ENCODE data around the gene KCTD1.

Gene KCTD1

DNA sequence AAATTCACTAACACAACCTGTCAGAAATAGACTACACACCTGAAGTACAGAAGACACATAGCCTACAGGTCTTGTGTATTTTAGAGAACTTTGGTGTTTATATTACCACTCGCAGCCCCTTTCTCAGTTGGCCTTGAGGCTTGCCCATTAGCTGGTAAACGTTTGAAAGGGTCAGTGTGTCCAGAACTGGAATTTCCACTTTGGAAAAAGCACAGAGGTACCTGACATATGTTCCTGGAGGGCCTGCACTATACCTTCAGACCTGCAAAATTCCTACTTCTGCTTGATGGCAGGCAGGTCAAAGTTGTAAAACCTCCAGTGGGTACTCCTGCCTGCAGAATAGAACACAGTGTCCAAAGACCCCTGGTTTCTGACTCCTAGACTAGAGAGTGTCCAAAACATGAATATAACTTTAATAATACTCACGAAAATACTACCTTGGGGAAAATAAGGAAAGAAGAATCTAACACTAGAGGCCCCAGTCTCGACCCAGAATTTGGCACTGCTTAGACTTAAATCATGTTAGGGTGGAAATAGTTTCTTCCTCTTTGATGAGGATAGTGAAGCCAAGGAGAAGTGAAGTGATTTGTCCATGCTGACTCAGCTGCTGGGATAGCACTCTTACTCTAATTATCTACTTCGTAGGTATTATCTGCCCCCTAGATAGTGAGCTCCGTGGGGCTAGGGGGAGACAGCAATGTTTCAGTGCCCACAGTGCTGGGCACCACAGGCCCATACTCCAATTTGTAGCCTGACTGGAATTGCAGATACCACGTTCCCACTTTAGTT, 2.8 kb downstream of the KCTD1 start:
- Histone ChIP-seq H3K79me2 (ENCODE audit: insufficient read depth, low read length) (peaks cover 98% of the 10 kb centered on the region), H3K4me3 (ENCODE audit: low read depth in 1 of 2, low read length in 2 of 2) (peak overlapping the region in 1 of 2 experiments; percentile 37; a peak in 2 of 4 replicates), H3K4me2 (ENCODE audit: insufficient read depth, low read length) (peak overlapping the region; percentile 98), H3K4me1 (ENCODE audit: insufficient read depth, low read length) (peaks cover 63% of the 10 kb centered on the region), H2AFZ (ENCODE audit: low read depth, low read length) (no peak overlapping the region), H3K9ac (ENCODE audit: low read depth, low read length) (peak overlapping the region; percentile 42), H3K9me3 (ENCODE audit: insufficient read depth, low read length, severe bottlenecking) (no peaks in the 10 kb centered on the region), H3K36me3 (ENCODE audit: insufficient read depth, low read length) (peaks cover 25% of the 10 kb centered on the region), H3K27ac (ENCODE audit: low read length) (peak overlapping the region; percentile 71), H4K20me1 (ENCODE audit: insufficient read depth, low read length) (peaks cover 15% of the 10 kb centered on the region; the same call in 1 of the 2 replicates), H3K27me3 (ENCODE audit: insufficient read depth, low read length, poor library complexity) (no peaks in the 10 kb centered on the region)
- ATAC-seq (ENCODE audit: insufficient read depth, low read depth) (no peak), DNase-seq (no peak)
- TF ChIP-seq, protein P1, sequence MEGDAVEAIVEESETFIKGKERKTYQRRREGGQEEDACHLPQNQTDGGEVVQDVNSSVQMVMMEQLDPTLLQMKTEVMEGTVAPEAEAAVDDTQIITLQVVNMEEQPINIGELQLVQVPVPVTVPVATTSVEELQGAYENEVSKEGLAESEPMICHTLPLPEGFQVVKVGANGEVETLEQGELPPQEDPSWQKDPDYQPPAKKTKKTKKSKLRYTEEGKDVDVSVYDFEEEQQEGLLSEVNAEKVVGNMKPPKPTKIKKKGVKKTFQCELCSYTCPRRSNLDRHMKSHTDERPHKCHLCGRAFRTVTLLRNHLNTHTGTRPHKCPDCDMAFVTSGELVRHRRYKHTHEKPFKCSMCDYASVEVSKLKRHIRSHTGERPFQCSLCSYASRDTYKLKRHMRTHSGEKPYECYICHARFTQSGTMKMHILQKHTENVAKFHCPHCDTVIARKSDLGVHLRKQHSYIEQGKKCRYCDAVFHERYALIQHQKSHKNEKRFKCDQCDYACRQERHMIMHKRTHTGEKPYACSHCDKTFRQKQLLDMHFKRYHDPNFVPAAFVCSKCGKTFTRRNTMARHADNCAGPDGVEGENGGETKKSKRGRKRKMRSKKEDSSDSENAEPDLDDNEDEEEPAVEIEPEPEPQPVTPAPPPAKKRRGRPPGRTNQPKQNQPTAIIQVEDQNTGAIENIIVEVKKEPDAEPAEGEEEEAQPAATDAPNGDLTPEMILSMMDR (IDR thresholded peaks at IDR 0.05; ENCODE audit: borderline replicate concordance, extremely low read depth, low read length, poor library complexity, severe bottlenecking), result no peak
- TF ChIP-seq EZH2 (IDR thresholded peaks at IDR 0.05; ENCODE audit: borderline replicate concordance, low read depth, low read length, severe bottlenecking), result no peak

DNA sequence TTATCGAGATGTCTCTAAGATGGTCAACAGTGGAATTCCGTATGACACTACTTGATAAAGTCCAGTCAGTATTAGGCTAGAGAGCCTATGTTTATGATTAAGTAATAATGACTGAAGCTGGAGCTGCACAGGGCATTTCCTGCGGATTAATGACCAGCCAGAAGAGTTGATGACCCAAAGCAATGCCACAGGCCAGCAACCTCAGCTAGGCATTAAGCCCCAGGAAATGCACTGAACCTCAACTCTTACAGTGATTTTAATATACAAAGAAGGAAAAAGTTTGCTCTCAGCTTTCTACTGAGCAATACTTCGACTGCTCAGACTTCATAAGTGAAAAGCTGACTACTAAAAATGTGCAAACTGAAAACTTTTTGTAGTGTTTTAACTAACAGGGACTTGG, 3.9 kb downstream of the KCTD1 start:
- no peak for ATAC-seq (ENCODE audit: insufficient read depth, low read depth)
- peak overlapping the region; percentile 9; the same call in 1 of the 2 replicates for H3K9ac ChIP-seq (ENCODE audit: low read depth, low read length)
- H3K27me3 ChIP-seq (ENCODE audit: insufficient read depth, low read length, poor library complexity), result no peaks in the 10 kb centered on the region
- TF ChIP-seq, protein P1 (IDR thresholded peaks at IDR 0.05; ENCODE audit: borderline replicate concordance, extremely low read depth, low read length, poor library complexity, severe bottlenecking), result no peak
- no peak for TF ChIP-seq EZH2 (IDR thresholded peaks at IDR 0.05; ENCODE audit: borderline replicate concordance, low read depth, low read length, severe bottlenecking)
- peak overlapping the region; percentile 98 for H3K4me2 ChIP-seq (ENCODE audit: insufficient read depth, low read length)
- peaks cover 56% of the 10 kb centered on the region for H3K4me1 ChIP-seq (ENCODE audit: insufficient read depth, low read length)
- H3K4me3 ChIP-seq (ENCODE audit: low read depth in 1 of 2, low read length in 2 of 2), result peak overlapping the region in 1 of 2 experiments; percentile 37; a peak in 2 of 4 replicates
- H3K27ac ChIP-seq (ENCODE audit: low read length), result no peak overlapping the region
- DNase-seq, result no peak
- no peaks in the 10 kb centered on the region for H3K9me3 ChIP-seq (ENCODE audit: insufficient read depth, low read length, severe bottlenecking)
- H4K20me1 ChIP-seq (ENCODE audit: insufficient read depth, low read length), result peaks cover 15% of the 10 kb centered on the region; the same call in 1 of the 2 replicates
- H3K79me2 ChIP-seq (ENCODE audit: insufficient read depth, low read length), result peaks cover 96% of the 10 kb centered on the region
- no peak overlapping the region for H2AFZ ChIP-seq (ENCODE audit: low read depth, low read length)
- H3K36me3 ChIP-seq (ENCODE audit: insufficient read depth, low read length), result peaks cover 25% of the 10 kb centered on the region

DNA sequence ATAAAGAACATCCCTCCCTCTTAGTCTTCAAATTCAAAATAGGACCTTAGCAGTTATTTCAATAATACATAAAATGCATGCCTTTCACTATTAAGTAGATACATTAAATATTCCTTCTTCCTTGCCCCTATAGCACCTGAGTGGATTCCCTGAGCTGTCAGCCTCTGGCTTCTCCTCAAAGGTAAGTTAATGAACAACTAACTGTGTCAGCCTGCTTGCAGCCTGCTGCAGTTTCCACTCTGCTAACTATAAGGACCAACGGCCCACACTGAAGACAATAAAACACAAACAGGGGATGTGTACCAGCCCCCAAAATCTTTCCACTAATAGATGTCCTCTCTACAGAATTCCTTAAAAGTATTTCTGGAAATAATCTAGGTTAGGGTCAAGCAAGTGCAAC, 5.0 kb downstream of the KCTD1 start:
- H3K27me3 ChIP-seq (ENCODE audit: insufficient read depth, low read length, poor library complexity), result no peaks in the 10 kb centered on the region
- H2AFZ ChIP-seq (ENCODE audit: low read depth, low read length), result no peak overlapping the region
- no peak for ATAC-seq (ENCODE audit: insufficient read depth, low read depth)
- peaks cover 56% of the 10 kb centered on the region for H3K4me1 ChIP-seq (ENCODE audit: insufficient read depth, low read length)
- peaks cover 25% of the 10 kb centered on the region for H3K36me3 ChIP-seq (ENCODE audit: insufficient read depth, low read length)
- H3K9ac ChIP-seq (ENCODE audit: low read depth, low read length), result no peak overlapping the region
- DNase-seq, result no peak
- peaks cover 21% of the 10 kb centered on the region; the same call in 1 of the 2 replicates for H4K20me1 ChIP-seq (ENCODE audit: insufficient read depth, low read length)
- TF ChIP-seq EZH2 (IDR thresholded peaks at IDR 0.05; ENCODE audit: borderline replicate concordance, low read depth, low read length, severe bottlenecking), result no peak
- TF ChIP-seq, protein P1 (IDR thresholded peaks at IDR 0.05; ENCODE audit: borderline replicate concordance, extremely low read depth, low read length, poor library complexity, severe bottlenecking), result no peak
- no peak overlapping the region for H3K27ac ChIP-seq (ENCODE audit: low read length)
- H3K9me3 ChIP-seq (ENCODE audit: insufficient read depth, low read length, severe bottlenecking), result no peaks in the 10 kb centered on the region
- H3K79me2 ChIP-seq (ENCODE audit: insufficient read depth, low read length), result peaks cover 93% of the 10 kb centered on the region
- H3K4me3 ChIP-seq (ENCODE audit: low read depth in 1 of 2, low read length in 2 of 2), result no peak overlapping the region
- peak overlapping the region; percentile 98 for H3K4me2 ChIP-seq (ENCODE audit: insufficient read depth, low read length)

All from DND-41 (cell line).